ENCODE measurements around the gene CERS1. TPM values are rescaled to one million over a fixed set of nuclear protein-coding genes. Genes with fewer than 3 reads are reported as not detected.

The CERS1 gene
- total RNA-seq, 1 donor from 2014 or later: not detected

DNA sequence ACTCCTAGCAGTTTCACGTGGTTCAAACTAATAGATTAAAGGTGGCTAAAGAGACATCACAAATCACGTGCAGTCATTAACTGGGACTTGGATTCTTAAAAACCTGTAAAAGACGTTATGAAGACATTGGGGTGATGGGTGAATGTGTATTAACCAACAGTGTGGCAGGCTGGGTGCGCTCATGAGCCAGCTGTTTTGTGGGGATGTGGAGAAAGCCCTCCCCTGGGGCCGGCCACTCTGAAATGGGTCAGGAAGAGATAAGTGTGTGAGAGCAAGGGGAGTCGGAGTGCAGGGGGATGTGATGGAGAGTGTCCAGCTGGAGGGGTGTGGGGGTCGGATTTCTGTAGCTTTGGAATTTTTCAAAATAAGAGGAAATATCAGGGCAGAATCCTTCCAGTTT, 53.8 kb downstream of the CERS1 start:
- H3K36me3 ChIP-seq: peaks cover 23% of the 10 kb centered on the region
- H3K27ac ChIP-seq: no peak overlapping the region
- H3K4me3 ChIP-seq: no peak overlapping the region
- peaks cover 89% of the 10 kb centered on the region for H3K4me1 ChIP-seq
- TF ChIP-seq, protein P1, sequence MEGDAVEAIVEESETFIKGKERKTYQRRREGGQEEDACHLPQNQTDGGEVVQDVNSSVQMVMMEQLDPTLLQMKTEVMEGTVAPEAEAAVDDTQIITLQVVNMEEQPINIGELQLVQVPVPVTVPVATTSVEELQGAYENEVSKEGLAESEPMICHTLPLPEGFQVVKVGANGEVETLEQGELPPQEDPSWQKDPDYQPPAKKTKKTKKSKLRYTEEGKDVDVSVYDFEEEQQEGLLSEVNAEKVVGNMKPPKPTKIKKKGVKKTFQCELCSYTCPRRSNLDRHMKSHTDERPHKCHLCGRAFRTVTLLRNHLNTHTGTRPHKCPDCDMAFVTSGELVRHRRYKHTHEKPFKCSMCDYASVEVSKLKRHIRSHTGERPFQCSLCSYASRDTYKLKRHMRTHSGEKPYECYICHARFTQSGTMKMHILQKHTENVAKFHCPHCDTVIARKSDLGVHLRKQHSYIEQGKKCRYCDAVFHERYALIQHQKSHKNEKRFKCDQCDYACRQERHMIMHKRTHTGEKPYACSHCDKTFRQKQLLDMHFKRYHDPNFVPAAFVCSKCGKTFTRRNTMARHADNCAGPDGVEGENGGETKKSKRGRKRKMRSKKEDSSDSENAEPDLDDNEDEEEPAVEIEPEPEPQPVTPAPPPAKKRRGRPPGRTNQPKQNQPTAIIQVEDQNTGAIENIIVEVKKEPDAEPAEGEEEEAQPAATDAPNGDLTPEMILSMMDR (IDR thresholded peaks at IDR 0.05): no peak
- no peaks in the 10 kb centered on the region for H3K27me3 ChIP-seq (ENCODE audit: low read depth)
- no peaks in the 10 kb centered on the region for H3K9me3 ChIP-seq
- ATAC-seq: no peak
- intact Hi-C loops (cut with DNase I): no loop called here
- DNase-seq: no peak

DNA sequence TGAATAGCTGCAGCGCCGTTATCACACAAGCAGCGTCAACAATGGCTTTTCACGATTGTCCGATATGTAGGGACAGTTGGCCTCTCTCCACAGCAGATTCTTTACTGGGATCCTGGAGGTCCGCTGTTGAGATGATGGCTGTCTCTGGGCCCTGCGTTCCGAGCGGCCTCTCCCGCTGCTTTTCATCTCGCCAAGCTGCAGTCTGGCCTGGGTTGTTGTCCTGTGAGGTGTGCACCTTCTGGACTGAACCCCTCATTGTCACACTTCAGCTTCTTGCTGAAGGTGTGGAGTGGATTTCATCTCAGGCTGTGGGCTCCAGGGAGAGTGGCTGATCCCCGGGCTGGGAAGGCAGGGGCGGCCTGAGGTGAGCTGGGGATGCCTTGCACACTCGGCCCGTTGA, 54.6 kb downstream of the CERS1 start:
- Histone ChIP-seq H3K4me3 (no peak overlapping the region), H3K36me3 (peaks cover 24% of the 10 kb centered on the region), H3K27ac (no peak overlapping the region), H3K4me1 (peaks cover 90% of the 10 kb centered on the region), H3K27me3 (ENCODE audit: low read depth) (no peaks in the 10 kb centered on the region), H3K9me3 (no peaks in the 10 kb centered on the region)
- intact Hi-C loops (cut with DNase I): no loop called here
- ATAC-seq: no peak
- TF ChIP-seq, protein P1 (IDR thresholded peaks at IDR 0.05): no peak
- no peak for DNase-seq

DNA sequence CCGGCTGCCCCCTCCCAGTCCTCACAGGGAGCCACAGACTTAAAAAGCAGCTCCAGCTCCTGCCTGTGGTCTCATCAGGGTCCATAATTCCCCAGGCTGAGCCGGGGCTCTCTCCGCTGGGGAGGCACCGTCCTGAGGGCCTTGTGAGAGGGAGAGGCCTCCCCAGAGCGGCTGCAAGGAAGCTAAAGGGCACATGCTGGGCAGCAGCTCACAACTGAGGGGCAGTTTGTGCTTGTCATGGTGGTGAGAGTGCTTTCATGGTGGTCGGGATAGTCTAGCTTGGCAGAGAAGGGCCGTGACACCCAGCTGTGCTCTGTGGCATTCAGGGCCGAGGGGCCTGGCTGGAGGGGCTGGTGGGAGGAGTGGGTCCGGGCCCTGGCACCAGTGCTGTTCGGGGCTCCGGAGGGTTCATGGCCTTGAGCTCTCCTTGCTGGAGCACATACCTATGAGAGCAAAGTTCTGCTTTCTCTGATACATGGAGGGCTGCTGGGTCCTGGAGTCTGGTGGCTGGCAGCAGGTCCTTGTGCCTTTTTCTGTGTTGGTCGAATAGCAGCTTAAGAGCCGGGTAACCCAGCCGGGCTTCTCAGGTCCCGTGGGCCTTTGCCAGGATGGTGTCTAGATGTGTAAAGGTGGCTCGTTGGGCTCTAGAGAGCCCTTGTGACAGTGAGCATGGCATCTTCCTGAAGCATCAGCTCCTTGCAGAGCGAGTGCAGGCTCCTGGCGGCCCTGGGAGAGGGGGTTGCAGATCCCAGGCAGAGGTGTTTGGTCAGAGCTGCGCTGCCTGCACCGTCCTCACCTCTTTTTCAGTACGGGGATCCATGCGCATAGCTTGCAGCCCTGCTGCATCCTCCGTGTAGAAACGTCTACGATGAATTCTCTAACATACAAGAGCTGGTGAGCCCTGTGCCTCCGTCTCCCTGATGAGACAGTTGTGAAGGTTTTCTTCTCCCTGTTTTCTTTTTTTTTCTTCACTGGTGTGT, 55.4 kb downstream of the CERS1 start:
- no peaks in the 10 kb centered on the region for H3K9me3 ChIP-seq
- no peak overlapping the region for H3K27ac ChIP-seq
- peaks cover 91% of the 10 kb centered on the region for H3K4me1 ChIP-seq
- intact Hi-C loops (cut with DNase I): no loop called here
- TF ChIP-seq, protein P1 (IDR thresholded peaks at IDR 0.05): no peak
- no peak for DNase-seq
- H3K36me3 ChIP-seq: peaks cover 25% of the 10 kb centered on the region
- no peaks in the 10 kb centered on the region for H3K27me3 ChIP-seq (ENCODE audit: low read depth)
- no peak overlapping the region for H3K4me3 ChIP-seq
- no peak for ATAC-seq

DNA sequence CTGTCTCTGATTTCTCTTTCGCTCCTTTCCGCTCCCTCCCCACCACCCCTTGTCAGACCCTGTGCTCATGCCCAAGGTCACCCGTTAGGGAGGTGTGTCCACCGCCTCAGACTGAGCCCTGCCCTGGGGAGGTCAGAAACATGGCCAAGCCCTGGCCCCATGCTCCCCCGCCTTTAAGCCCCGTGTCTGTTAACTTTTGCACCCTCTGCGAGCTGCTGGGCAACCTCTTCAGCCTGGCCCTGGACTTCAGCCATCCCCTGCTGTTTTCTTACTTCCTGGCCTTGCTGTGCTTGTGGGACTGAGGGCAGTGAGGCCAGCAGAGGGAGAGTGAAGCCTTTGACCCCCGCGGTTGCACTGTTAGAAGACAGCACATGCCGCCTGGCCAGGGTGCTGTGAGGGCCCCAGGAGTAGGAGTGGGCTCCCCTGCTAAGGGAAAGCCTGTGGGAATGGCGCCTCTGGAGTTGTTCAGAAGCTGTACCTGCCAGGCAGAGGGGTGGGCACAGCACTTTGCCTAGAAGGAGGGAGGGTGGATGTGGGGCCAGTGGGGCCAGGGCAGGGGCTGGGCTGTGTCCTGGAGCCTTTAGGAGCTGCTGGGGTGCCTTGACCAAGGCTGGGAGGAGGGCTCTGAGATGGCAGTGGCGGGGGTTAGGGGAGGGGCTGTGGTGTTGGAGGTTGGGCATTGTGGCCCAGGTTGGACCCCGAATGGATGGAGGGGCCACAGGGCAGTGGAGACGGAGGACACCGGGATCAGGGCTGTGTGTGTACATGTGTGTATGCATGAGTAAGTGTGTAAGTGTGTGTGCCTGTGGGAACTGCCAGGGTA, 56.3 kb downstream of the CERS1 start:
- intact Hi-C loops (cut with DNase I): no loop called here
- no peaks in the 10 kb centered on the region for H3K9me3 ChIP-seq
- peaks cover 91% of the 10 kb centered on the region for H3K4me1 ChIP-seq
- no peaks in the 10 kb centered on the region for H3K27me3 ChIP-seq (ENCODE audit: low read depth)
- H3K36me3 ChIP-seq: peaks cover 33% of the 10 kb centered on the region
- DNase-seq (no peak), ATAC-seq (peak; percentile 36 to 51)
- TF ChIP-seq, protein P1 (IDR thresholded peaks at IDR 0.05): no peak
- H3K4me3 ChIP-seq: no peak overlapping the region
- H3K27ac ChIP-seq: peak overlapping the region; percentile 48

DNA sequence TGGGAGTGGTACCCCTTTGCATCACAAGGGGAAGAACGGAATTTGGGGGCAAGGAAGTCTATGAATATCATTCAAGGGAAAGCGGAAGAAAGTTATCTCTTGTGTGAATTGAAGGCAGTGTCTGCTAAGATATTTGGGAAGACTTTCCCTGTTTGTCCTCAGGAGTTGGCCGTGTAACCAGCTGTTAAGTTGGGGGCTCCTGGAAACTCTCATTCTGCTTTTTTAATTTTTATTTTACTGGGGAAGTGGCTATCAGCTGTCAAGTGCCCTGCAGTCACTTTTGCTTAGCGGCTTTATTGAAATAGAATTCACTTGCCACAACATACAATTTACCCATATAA, 61.3 kb downstream of the CERS1 start:
- Histone ChIP-seq H3K27me3 (ENCODE audit: low read depth) (no peaks in the 10 kb centered on the region), H3K36me3 (peaks cover 33% of the 10 kb centered on the region), H3K4me1 (peaks cover 74% of the 10 kb centered on the region), H3K27ac (peak overlapping the region; percentile 31), H3K4me3 (peak overlapping the region; percentile 92), H3K9me3 (no peaks in the 10 kb centered on the region)
- intact Hi-C loops (cut with DNase I): no loop called here
- TF ChIP-seq, protein P1 (IDR thresholded peaks at IDR 0.05): no peak
- no peak for DNase-seq
- no peak for ATAC-seq
